Natural killer cell (primary cell): Measurements from ENCODE around the gene CEP112. TPM values are rescaled to one million over a fixed set of nuclear protein-coding genes. Genes with fewer than 3 reads are reported as not detected.

ENCODE experiments used
- ATAC-seq, 3 donors: fragments of 150-1000 bp in 2 of 3; fragments of 200-7000 bp in 1 of 3; cut with Tn5 transposase; 1 replicate in 1 of 3; 2 replicates in 2 of 3; pipeline ENCODE4 v1.10.0; 2021; ENCODE audit warnings: mild to moderate bottlenecking in 2 of 3, moderate library complexity in 2 of 3
- DNase-seq, 2 donors: peaks; one replicate each; pipeline versions ENCODE4 v3.0.0 to v3.0.0-alpha.2; 2013 to 2021; ENCODE audit warnings: mixed read lengths in 1 of 2
- H3K27ac ChIP-seq: one replicate; pipeline ENCODE4 v1.5.1; 2013; ENCODE audit warnings: mild to moderate bottlenecking, low read length
- H3K27me3 ChIP-seq: one replicate; pipeline ENCODE4 v1.6.1; 2013; ENCODE audit warnings: low read length; ENCODE audit not compliant: control insufficient read depth, insufficient read depth
- H3K36me3 ChIP-seq: one replicate; pipeline ENCODE4 v1.6.1; 2013; ENCODE audit warnings: low read length; ENCODE audit not compliant: control insufficient read depth, insufficient read depth
- H3K4me1 ChIP-seq: one replicate; pipeline ENCODE4 v1.6.1; 2013; ENCODE audit warnings: low read length; ENCODE audit not compliant: control insufficient read depth, insufficient read depth
- H3K4me3 ChIP-seq: one replicate; pipeline ENCODE4 v1.5.1; 2013; ENCODE audit warnings: low read length
- H3K9me3 ChIP-seq: one replicate; pipeline ENCODE4 v1.6.1; 2013; ENCODE audit warnings: low read length; ENCODE audit not compliant: control insufficient read depth, insufficient read depth
- H3K27ac Mint-ChIP-seq, 2 donors: one replicate each; pipeline ENCODE4 v1.8.0; 2022; ENCODE audit warnings: mild to moderate bottlenecking in 2 of 2, mixed read lengths in 2 of 2, moderate library complexity in 1 of 2
- H3K27me3 Mint-ChIP-seq, 2 donors: one replicate each; pipeline ENCODE4 v1.8.0; 2022; ENCODE audit warnings: low read depth in 2 of 2, mixed read lengths in 2 of 2
- H3K36me3 Mint-ChIP-seq: one replicate; pipeline ENCODE4 v1.8.0; 2022; ENCODE audit warnings: mixed read lengths
- H3K4me1 Mint-ChIP-seq, 2 donors: one replicate each; pipeline ENCODE4 v1.8.0; 2022; ENCODE audit warnings: mixed read lengths in 2 of 2
- H3K4me3 Mint-ChIP-seq: one replicate; pipeline ENCODE4 v1.8.0; 2022; ENCODE audit warnings: mild to moderate bottlenecking, moderate library complexity, mixed read lengths
- H3K9me3 Mint-ChIP-seq, 2 donors: one replicate each; pipeline ENCODE4 v1.8.0; 2022; ENCODE audit warnings: mixed read lengths in 2 of 2
- CTCF ChIP-seq: fragments of 200-600 bp; IDR thresholded peaks from one replicate; pipeline ENCODE4 v1.8.0; 2022; ENCODE audit warnings: antibody characterized with exemption
- WGBS: methylation state at CpG from one replicate; pipeline ENCODE4 v1.1.7; 2013; ENCODE audit warnings: missing lambda C conversion rate; ENCODE audit not compliant: insufficient coverage; 5-methylcytosine and 5-hydroxymethylcytosine counted together
- intact Hi-C: fragments of 100-400 bp; cut with micrococcal nuclease; formaldehyde crosslinking; loops from one replicate; pipeline ENCODE4 v1.14.2; 2022
- total RNA-seq, 4 donors: library from RNA; stranded (reverse); fragments of 120-200 nt in 1 of 4; gene quantifications; one replicate each; pipeline versions ENCODE4 v1.2.3 to v1.2.4, GENCODE V29; 2013 to 2022

CEP112 gene
- total RNA-seq, 3 donors from 2014 or later (not counting 1 experiment from before 2014, with no cell fraction given) = 0.60 to 1.1 (median 0.85) TPM

GRCh38 chr17:66187718-66188117, 4.2 kb downstream of the CEP112 start:
- H3K9me3 ChIP-seq = no peaks in the 10 kb centered on the region
- Mint-ChIP-seq H3K4me1 (peaks cover 6 to 11% of the 10 kb centered on the region in 2 donors), H3K27me3 (no peaks in the 10 kb centered on the region), H3K9me3 (no peaks in the 10 kb centered on the region), H3K27ac (no peak overlapping the region), H3K4me3 (no peak overlapping the region), H3K36me3 (no peaks in the 10 kb centered on the region)
- 79% methylated on average over 2 of the region's 2 CpGs for whole genome bisulfite sequencing
- intact Hi-C loops = no loop called here
- peaks cover 12% of the 10 kb centered on the region for H3K4me1 ChIP-seq
- no peak overlapping the region for H3K27ac ChIP-seq
- H3K27me3 ChIP-seq = no peaks in the 10 kb centered on the region
- no peak overlapping the region for H3K4me3 ChIP-seq
- no peaks in the 10 kb centered on the region for H3K36me3 ChIP-seq
- TF ChIP-seq CTCF = no peak
- no peak for ATAC-seq
- DNase-seq = no peak

- Mint-ChIP-seq H3K27me3 (no peaks in the 10 kb centered on the region), H3K4me1 (peaks cover 0 to under 1% of the 10 kb centered on the region in 2 donors), H3K9me3 (no peaks in the 10 kb centered on the region), H3K36me3 (no peaks in the 10 kb centered on the region), H3K27ac (no peak overlapping the region), H3K4me3 (no peak overlapping the region)
- no peaks in the 10 kb centered on the region for H3K27me3 ChIP-seq
- intact Hi-C loops = no loop called here
- H3K4me3 ChIP-seq = no peak overlapping the region
- DNase-seq (no peak), ATAC-seq (no peak)
- peaks cover 2% of the 10 kb centered on the region for H3K4me1 ChIP-seq
- H3K9me3 ChIP-seq = no peaks in the 10 kb centered on the region
- H3K36me3 ChIP-seq = no peaks in the 10 kb centered on the region
- no peak for TF ChIP-seq CTCF
- no peak overlapping the region for H3K27ac ChIP-seq
- 94% methylated on average over 4 of the region's 4 CpGs for WGBS
These were observed 6.1 kb downstream of the CEP112 start for GRCh38 chr17:66185862-66186261.

GRCh38 chr17:66184392-66184791, 7.5 kb downstream of the CEP112 start:
- ATAC-seq (no peak), DNase-seq (no peak)
- Histone ChIP-seq H3K36me3 (no peaks in the 10 kb centered on the region), H3K4me3 (no peak overlapping the region), H3K27me3 (no peaks in the 10 kb centered on the region), H3K27ac (no peak overlapping the region), H3K4me1 (no peaks in the 10 kb centered on the region), H3K9me3 (no peaks in the 10 kb centered on the region)
- intact Hi-C loops = no loop called here
- no peak for TF ChIP-seq CTCF
- H3K9me3 Mint-ChIP-seq = no peaks in the 10 kb centered on the region
- H3K27me3 Mint-ChIP-seq = no peaks in the 10 kb centered on the region
- no peaks in the 10 kb centered on the region for H3K36me3 Mint-ChIP-seq
- no peaks in the 10 kb centered on the region for H3K4me1 Mint-ChIP-seq
- H3K27ac Mint-ChIP-seq = no peak overlapping the region
- no peak overlapping the region for H3K4me3 Mint-ChIP-seq
- 100% methylated on average over 1 of the region's 1 CpG for WGBS

- Histone ChIP-seq H3K36me3 (no peaks in the 10 kb centered on the region), H3K4me1 (no peaks in the 10 kb centered on the region), H3K27ac (no peak overlapping the region), H3K27me3 (no peaks in the 10 kb centered on the region), H3K4me3 (no peak overlapping the region), H3K9me3 (no peaks in the 10 kb centered on the region)
- Mint-ChIP-seq H3K27me3 (no peaks in the 10 kb centered on the region), H3K9me3 (no peaks in the 10 kb centered on the region), H3K36me3 (no peaks in the 10 kb centered on the region), H3K27ac (no peak overlapping the region), H3K4me3 (no peak overlapping the region), H3K4me1 (no peaks in the 10 kb centered on the region)
- no peak for TF ChIP-seq CTCF
- intact Hi-C loops = no loop called here
- DNase-seq = no peak
- ATAC-seq = no peak
These were observed 8.4 kb downstream of the CEP112 start for GRCh38 chr17:66183529-66183928.
